Measurements from ENCODE around the gene ITGB2. TPM values are rescaled to one million over a fixed set of nuclear protein-coding genes. Genes with fewer than 3 reads are reported as not detected.

Gene ITGB2
- total RNA-seq, 1 experiment from 2014 or later: 1.5 TPM

DNA sequence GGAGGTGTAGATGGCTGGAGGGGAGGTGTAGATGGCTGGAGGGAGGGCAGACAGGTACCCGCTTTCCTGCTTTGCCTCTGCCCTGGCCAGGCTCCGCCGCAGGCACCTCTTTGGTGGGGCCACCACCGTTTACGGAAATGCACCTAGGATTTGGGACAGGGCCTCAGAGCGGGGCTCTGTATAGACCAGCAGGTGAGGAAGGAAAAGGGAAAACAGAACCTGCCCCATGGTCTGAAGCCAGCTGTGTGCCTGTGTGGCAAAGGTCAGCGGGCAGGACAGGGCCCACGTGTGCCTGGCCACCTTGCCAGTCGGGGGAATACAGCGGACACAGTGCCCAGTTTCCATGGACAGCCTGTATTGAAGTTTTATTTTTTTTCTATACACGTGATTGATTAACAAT is 35.1 kb downstream of the ITGB2 start:
- Histone ChIP-seq H4K20me1 (ENCODE audit: insufficient read depth) (no peaks in the 10 kb centered on the region), H3K9me3 (ENCODE audit: control insufficient read depth in 1 of 2, insufficient read depth in 1 of 2, low read depth in 1 of 2, low read length in 2 of 2) (no peaks in the 10 kb centered on the region), H3K4me2 (ENCODE audit: low read length) (no peak overlapping the region), H3K9ac (ENCODE audit: low read length) (no peak overlapping the region), H3K4me3 (replicated peaks in 1 of 2; ENCODE audit: low read depth in 1 of 2, low read length in 2 of 2) (no peak overlapping the region), H3K9me2 (ENCODE audit: insufficient read depth) (no peaks in the 10 kb centered on the region), H3K27me3 (ENCODE audit: insufficient read depth, low read length) (peaks cover 4% of the 10 kb centered on the region; the same call in 1 of the 2 replicates), H2AFZ (ENCODE audit: low read depth, low read length, poor library complexity, severe bottlenecking) (no peak overlapping the region), H3K79me2 (ENCODE audit: insufficient read depth, low read length) (no peaks in the 10 kb centered on the region), H3K27ac (ENCODE audit: low read depth, low read length) (no peak overlapping the region), H3K36me3 (ENCODE audit: control insufficient read depth in 1 of 2, insufficient read depth in 2 of 2, low read length in 2 of 2) (no peaks in the 10 kb centered on the region), H3K4me1 (ENCODE audit: control insufficient read depth in 1 of 2, insufficient read depth in 2 of 2, low read length in 2 of 2) (peaks cover 0 to 3% of the 10 kb centered on the region in 2 experiments; a peak in 1 of 4 replicates)
- TF ChIP-seq, protein P1, sequence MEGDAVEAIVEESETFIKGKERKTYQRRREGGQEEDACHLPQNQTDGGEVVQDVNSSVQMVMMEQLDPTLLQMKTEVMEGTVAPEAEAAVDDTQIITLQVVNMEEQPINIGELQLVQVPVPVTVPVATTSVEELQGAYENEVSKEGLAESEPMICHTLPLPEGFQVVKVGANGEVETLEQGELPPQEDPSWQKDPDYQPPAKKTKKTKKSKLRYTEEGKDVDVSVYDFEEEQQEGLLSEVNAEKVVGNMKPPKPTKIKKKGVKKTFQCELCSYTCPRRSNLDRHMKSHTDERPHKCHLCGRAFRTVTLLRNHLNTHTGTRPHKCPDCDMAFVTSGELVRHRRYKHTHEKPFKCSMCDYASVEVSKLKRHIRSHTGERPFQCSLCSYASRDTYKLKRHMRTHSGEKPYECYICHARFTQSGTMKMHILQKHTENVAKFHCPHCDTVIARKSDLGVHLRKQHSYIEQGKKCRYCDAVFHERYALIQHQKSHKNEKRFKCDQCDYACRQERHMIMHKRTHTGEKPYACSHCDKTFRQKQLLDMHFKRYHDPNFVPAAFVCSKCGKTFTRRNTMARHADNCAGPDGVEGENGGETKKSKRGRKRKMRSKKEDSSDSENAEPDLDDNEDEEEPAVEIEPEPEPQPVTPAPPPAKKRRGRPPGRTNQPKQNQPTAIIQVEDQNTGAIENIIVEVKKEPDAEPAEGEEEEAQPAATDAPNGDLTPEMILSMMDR (IDR thresholded peaks at IDR 0.05 in 2 of 3, conservative IDR thresholded peaks at IDR 0.05 in 1 of 3; ENCODE audit: borderline replicate concordance in 1 of 3, insufficient read depth in 1 of 3, low read depth in 2 of 3, low read length in 2 of 3): no peak
- TF ChIP-seq SIN3A (IDR thresholded peaks at IDR 0.05; ENCODE audit: low read depth) (no peak), YY1 (IDR thresholded peaks at IDR 0.05; ENCODE audit: extremely low read depth, insufficient replicate concordance, low read depth, low read length) (no peak), TCF7L2 (IDR thresholded peaks at IDR 0.05; ENCODE audit: borderline replicate concordance, extremely low read depth, insufficient read depth, insufficient read length) (no peak), SRF (IDR thresholded peaks at IDR 0.05; ENCODE audit: low read depth) (no peak), ZFX (IDR thresholded peaks at IDR 0.05) (no peak), CEBPB (IDR thresholded peaks at IDR 0.05; ENCODE audit: low read depth) (no peak), SP1 (IDR thresholded peaks at IDR 0.05; ENCODE audit: low read depth) (no peak), FOSL1 (IDR thresholded peaks at IDR 0.05; ENCODE audit: low read depth) (no peak)
- TF ChIP-seq, protein P2, sequence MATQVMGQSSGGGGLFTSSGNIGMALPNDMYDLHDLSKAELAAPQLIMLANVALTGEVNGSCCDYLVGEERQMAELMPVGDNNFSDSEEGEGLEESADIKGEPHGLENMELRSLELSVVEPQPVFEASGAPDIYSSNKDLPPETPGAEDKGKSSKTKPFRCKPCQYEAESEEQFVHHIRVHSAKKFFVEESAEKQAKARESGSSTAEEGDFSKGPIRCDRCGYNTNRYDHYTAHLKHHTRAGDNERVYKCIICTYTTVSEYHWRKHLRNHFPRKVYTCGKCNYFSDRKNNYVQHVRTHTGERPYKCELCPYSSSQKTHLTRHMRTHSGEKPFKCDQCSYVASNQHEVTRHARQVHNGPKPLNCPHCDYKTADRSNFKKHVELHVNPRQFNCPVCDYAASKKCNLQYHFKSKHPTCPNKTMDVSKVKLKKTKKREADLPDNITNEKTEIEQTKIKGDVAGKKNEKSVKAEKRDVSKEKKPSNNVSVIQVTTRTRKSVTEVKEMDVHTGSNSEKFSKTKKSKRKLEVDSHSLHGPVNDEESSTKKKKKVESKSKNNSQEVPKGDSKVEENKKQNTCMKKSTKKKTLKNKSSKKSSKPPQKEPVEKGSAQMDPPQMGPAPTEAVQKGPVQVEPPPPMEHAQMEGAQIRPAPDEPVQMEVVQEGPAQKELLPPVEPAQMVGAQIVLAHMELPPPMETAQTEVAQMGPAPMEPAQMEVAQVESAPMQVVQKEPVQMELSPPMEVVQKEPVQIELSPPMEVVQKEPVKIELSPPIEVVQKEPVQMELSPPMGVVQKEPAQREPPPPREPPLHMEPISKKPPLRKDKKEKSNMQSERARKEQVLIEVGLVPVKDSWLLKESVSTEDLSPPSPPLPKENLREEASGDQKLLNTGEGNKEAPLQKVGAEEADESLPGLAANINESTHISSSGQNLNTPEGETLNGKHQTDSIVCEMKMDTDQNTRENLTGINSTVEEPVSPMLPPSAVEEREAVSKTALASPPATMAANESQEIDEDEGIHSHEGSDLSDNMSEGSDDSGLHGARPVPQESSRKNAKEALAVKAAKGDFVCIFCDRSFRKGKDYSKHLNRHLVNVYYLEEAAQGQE (IDR thresholded peaks at IDR 0.05; ENCODE audit: low read depth): no peak
- TF ChIP-seq, protein P3, sequence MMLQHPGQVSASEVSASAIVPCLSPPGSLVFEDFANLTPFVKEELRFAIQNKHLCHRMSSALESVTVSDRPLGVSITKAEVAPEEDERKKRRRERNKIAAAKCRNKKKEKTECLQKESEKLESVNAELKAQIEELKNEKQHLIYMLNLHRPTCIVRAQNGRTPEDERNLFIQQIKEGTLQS (IDR thresholded peaks at IDR 0.05): no peak
- no peak for DNase-seq (ENCODE audit: low read depth, low spot score)
- no peak for ATAC-seq
- BruUV-seq (replicated peaks): no TSS peak
- intact Hi-C loops (cut with micrococcal nuclease): no loop called here
- ChIA-PET RAD21 (ENCODE audit: low non-redundant PET in 1 of 2, low total read pairs in 2 of 2, uncharacterized antibody in 2 of 2, unreplicated experiment in 2 of 2) (no interaction called here), POLR2A (no interaction called here), CTCF (no interaction called here)
